ENCODE measurements around the gene RET. TPM values are rescaled to one million over a fixed set of nuclear protein-coding genes. Genes with fewer than 3 reads are reported as not detected.

RET gene
- total and polyA plus RNA-seq, 2 of the 8 experiments (the other 6 are each of a cell fraction or from before 2014, with no cell fraction given): 6.7 to 8.4 TPM

- H3K27ac ChIP-seq (ENCODE audit: low read depth, low read length): no peak overlapping the region
- H4K5ac ChIP-seq (ENCODE audit: insufficient read length, low read depth, low read length): no peak overlapping the region
- H2AK5ac ChIP-seq (ENCODE audit: low read depth, low read length): no peak overlapping the region
- H3K4me1 ChIP-seq (replicated peaks in 1 of 4; ENCODE audit: control insufficient read depth in 3 of 4, insufficient read depth in 4 of 4, low read length in 3 of 4): peaks cover 0 to 7% (median 4%) of the 10 kb centered on the region in 4 experiments; a peak in 4 of 7 replicates
- H4K20me1 ChIP-seq (replicated peaks in 1 of 2; ENCODE audit: control insufficient read depth in 1 of 2, insufficient read depth in 2 of 2, low read length in 2 of 2): no peaks in the 10 kb centered on the region
- no peak overlapping the region for H3K56ac ChIP-seq (replicated peaks; ENCODE audit: insufficient read length, low read depth, low read length)
- no peak overlapping the region; the same call in 1 of the 2 replicates for H4K8ac ChIP-seq (ENCODE audit: extremely low read depth, insufficient read depth, low read length)
- H3K4ac ChIP-seq (replicated peaks; ENCODE audit: insufficient read length, low read depth, low read length): no peak overlapping the region
- no peak overlapping the region for H2BK120ac ChIP-seq (replicated peaks; ENCODE audit: low read depth, low read length)
- no peak for FAIRE-seq
- no peaks in the 10 kb centered on the region for H3K79me2 ChIP-seq (ENCODE audit: control insufficient read depth in 1 of 2, insufficient read depth in 2 of 2, low read length in 2 of 2)
- no peak overlapping the region for H2BK15ac ChIP-seq (ENCODE audit: low read length)
- H3K18ac ChIP-seq (ENCODE audit: extremely low read depth, low read length): no peak overlapping the region
- H2BK12ac ChIP-seq (ENCODE audit: low read depth, low read length): no peak overlapping the region
- WGBS, 2 experiments (ENCODE audit: extremely low coverage in 1 of 2, insufficient coverage in 1 of 2, insufficient read length in 1 of 2, insufficient replicate concordance in 2 of 2, low coverage in 1 of 2, low lambda C conversion rate in 2 of 2, missing lambda C conversion rate in 1 of 2): 93% methylated on average over 5 of the region's 5 CpGs; no CpG with 5 or more reads in 1 of the 2 experiments
- no peak overlapping the region for H2BK20ac ChIP-seq (ENCODE audit: low read length)
- ChIA-PET CTCF (ENCODE audit: partially characterized antibody) (interaction anchor here (0.6 to 9.6 kb wide), 8 partner anchors 9 to 207 kb away, joined by 3 to 100 read pairs (median 4); partner anchors contain the start of gene RET), POLR2A (ENCODE audit: partially characterized antibody) (no interaction called here)
- H3K9me3 ChIP-seq (ENCODE audit: insufficient read depth in 2 of 2, low read depth in 1 of 2, low read length in 1 of 2): no peaks in the 10 kb centered on the region
- H2AFZ ChIP-seq (ENCODE audit: low read length): no peak overlapping the region
- no peak overlapping the region for H3K23ac ChIP-seq (ENCODE audit: insufficient read length)
- H4K91ac ChIP-seq (replicated peaks; ENCODE audit: insufficient read length, low read length): no peak overlapping the region
- no peaks in the 10 kb centered on the region; a peak in 1 of 7 replicates for H3K27me3 ChIP-seq (replicated peaks in 1 of 4; ENCODE audit: control insufficient read depth in 3 of 4, extremely low read depth in 1 of 4, insufficient read depth in 3 of 4, low read length in 3 of 4)
- no peaks in the 10 kb centered on the region; the same call in 1 of the 2 replicates for H3K79me1 ChIP-seq (ENCODE audit: low read depth, low read length)
- no peak overlapping the region; a peak in 1 of 7 replicates for H3K9ac ChIP-seq (replicated peaks in 1 of 4; ENCODE audit: extremely low read depth in 1 of 4, low read depth in 3 of 4, low read length in 3 of 4)
- TF ChIP-seq ATF2 (IDR thresholded peaks at IDR 0.05; ENCODE audit: low read length) (no peak), YY1 (IDR thresholded peaks at IDR 0.05; ENCODE audit: low read depth, low read length) (no peak), EP300 (IDR thresholded peaks at IDR 0.05; ENCODE audit: borderline replicate concordance in 1 of 2, low read depth in 2 of 2, low read length in 2 of 2) (no peak), SP2 (IDR thresholded peaks at IDR 0.05; ENCODE audit: low read length) (no peak), CBX5 (IDR thresholded peaks at IDR 0.05; ENCODE audit: low read depth, low read length) (no peak), JUND (IDR thresholded peaks at IDR 0.05; ENCODE audit: low read length) (no peak), JUN (IDR thresholded peaks at IDR 0.05; ENCODE audit: low read depth, low read length) (no peak), SP1 (IDR thresholded peaks at IDR 0.05; ENCODE audit: low read depth, low read length) (no peak), KDM1A (IDR thresholded peaks at IDR 0.05; ENCODE audit: borderline replicate concordance, low read length) (no peak), SAP30 (IDR thresholded peaks at IDR 0.05; ENCODE audit: insufficient read depth, insufficient replicate concordance, low read length) (no peak), TAF1 (IDR thresholded peaks at IDR 0.05; ENCODE audit: low read depth, low read length) (no peak), SUZ12 (IDR thresholded peaks at IDR 0.05; ENCODE audit: low read length) (no peak), ZNF274 (IDR thresholded peaks at IDR 0.05; ENCODE audit: borderline replicate concordance, extremely low read depth, low read length) (no peak)
- no peak overlapping the region for H3K4me3 ChIP-seq (ENCODE audit: extremely low read depth in 1 of 4, insufficient read depth in 2 of 4, low read depth in 3 of 4, low read length in 4 of 4)
- H2BK5ac ChIP-seq (ENCODE audit: low read depth, low read length): no peak overlapping the region
- H3K14ac ChIP-seq (ENCODE audit: insufficient read length): no peak overlapping the region
- H3K4me2 ChIP-seq (ENCODE audit: insufficient read depth in 1 of 2, low read depth in 2 of 2, low read length in 2 of 2): no peak overlapping the region
- H3K23me2 ChIP-seq (ENCODE audit: low read depth, low read length): no peaks in the 10 kb centered on the region
- no peaks in the 10 kb centered on the region for H3K36me3 ChIP-seq (ENCODE audit: control insufficient read depth in 2 of 4, insufficient read depth in 4 of 4, low read length in 3 of 4)
- DNase-seq (ENCODE audit: low read depth in 1 of 2, low spot score in 2 of 2): no peak
Observed at GRCh38 chr10:43069211-43069515, 7.7 kb upstream of the RET start.

Measured in H1 (cell line).